A549 (cell line): Measurements from ENCODE around the gene COA8. TPM values are rescaled to one million over a fixed set of nuclear protein-coding genes. Genes with fewer than 3 reads are reported as not detected.

Source experiments
- ATAC-seq, 2 experiments: fragments of 200-7000 bp in 1 of 2; fragments of >200 bp in 1 of 2; cut with Nextera tagmentation in 1 of 2; cut with Tn5 transposase in 1 of 2; 3 replicates each; pipeline versions ENCODE4 v1.8.0 to v1.9.1; 2018 to 2020; ENCODE audit warnings: mild to moderate bottlenecking in 1 of 2, moderate library complexity in 1 of 2
- CTCF ChIA-PET: fragments of 300-600 bp; sonication (Branson Sonifier 250); formaldehyde crosslinking; extraction: SDS; loops from one replicate; lab custom pipeline; 2021; ENCODE audit warnings: antibody characterized with exemption, inconsistent platforms; lab: Yijun Ruan, JAX
- POLR2A ChIA-PET: fragments of 350-600 bp; formaldehyde crosslinking; extraction: SDS; loops from one replicate; lab custom pipeline; 2021; ENCODE audit warnings: antibody characterized with exemption, inconsistent platforms; lab: Yijun Ruan, JAX
- DNase-seq, 2 experiments: peaks; one replicate each; pipeline versions ENCODE4 v3.0.0 to v3.0.0-alpha.2; 2011 to 2016; ENCODE audit warnings: low read depth in 1 of 2, low spot score in 1 of 2
- FAIRE-seq: peaks from 2 replicates; lab custom pipeline; 2011; peaks lifted over from hg19 to GRCh38; lab: Jason Lieb, UNC
- H3K27ac ChIP-seq, 2 experiments: fragments of >200 bp; sonication (Bioruptor Twin); formaldehyde crosslinking; 3 replicates each; pipeline ENCODE4 v1.5.1; 2016 to 2017
- H3K4me1 ChIP-seq: fragments of >200 bp; sonication (Bioruptor Twin); formaldehyde crosslinking; 3 replicates; pipeline ENCODE4 v1.6.1; 2016
- H3K4me2 ChIP-seq: fragments of >200 bp; sonication (Bioruptor Twin); formaldehyde crosslinking; 3 replicates; pipeline ENCODE4 v1.6.1; 2016
- H3K4me3 ChIP-seq: fragments of >200 bp; sonication (Bioruptor Twin); formaldehyde crosslinking; 3 replicates; pipeline ENCODE4 v1.5.1; 2016
- H3K9me3 ChIP-seq: fragments of >200 bp; sonication (Bioruptor Twin); formaldehyde crosslinking; 3 replicates; pipeline ENCODE4 v1.6.1; 2016
- BCL3 ChIP-seq: fragments of >200 bp; sonication (Bioruptor Twin); formaldehyde crosslinking; IDR thresholded peaks from 3 replicates; pipeline ENCODE4 v1.6.1; 2016
- CBX2 ChIP-seq: fragments of 200-600 bp; sonication (generic); IDR thresholded peaks from 2 replicates; pipeline ENCODE4 v1.6.1; 2016; ENCODE audit warnings: low read depth, mild to moderate bottlenecking, borderline replicate concordance
- CBX8 ChIP-seq: fragments of 200-600 bp; sonication (generic); IDR thresholded peaks from 2 replicates; pipeline ENCODE4 v1.6.1; 2016
- CEBPB ChIP-seq, 2 experiments: fragments of >200 bp in 1 of 2; sonication (Bioruptor Twin) in 1 of 2; formaldehyde crosslinking in 1 of 2; IDR thresholded peaks; 2 replicates each; pipeline ENCODE4 v1.6.1; 2012 to 2016
- CHD4 ChIP-seq: fragments of 200-600 bp; sonication (generic); IDR thresholded peaks from 2 replicates; pipeline ENCODE4 v1.6.1; 2016; ENCODE audit warnings: antibody characterized with exemption, mild to moderate bottlenecking, borderline replicate concordance
- FOSB ChIP-seq: fragments of 250-450 bp; sonication (Bioruptor Pico); IDR thresholded peaks from 2 replicates; pipeline ENCODE4 v1.5.0; 2020; ENCODE audit warnings: mild to moderate bottlenecking, moderate library complexity
- FOSL2 ChIP-seq, 2 experiments: fragments of 450-650 bp in 1 of 2; fragments of >200 bp in 1 of 2; sonication (Bioruptor Twin) in 1 of 2; formaldehyde crosslinking; IDR thresholded peaks; 2 replicates each; pipeline versions ENCODE4 v1.5.0 to v1.6.1; 2016 to 2020; ENCODE audit warnings: mild to moderate bottlenecking in 1 of 2, moderate library complexity in 1 of 2
- GATA3 ChIP-seq: IDR thresholded peaks from 2 replicates; pipeline ENCODE4 v1.6.1; 2012; ENCODE audit warnings: borderline replicate concordance
- HDAC2 ChIP-seq: fragments of 200-600 bp; sonication (generic); IDR thresholded peaks from 2 replicates; pipeline ENCODE4 v1.6.1; 2016
- HEYL ChIP-seq: fragments of 250-450 bp; sonication (Bioruptor Pico); IDR thresholded peaks from 2 replicates; pipeline ENCODE4 v1.8.0; 2021; ENCODE audit warnings: mild to moderate bottlenecking, moderate library complexity
- HOXA7 ChIP-seq: fragments of 250-450 bp; sonication (Bioruptor Pico); IDR thresholded peaks from 2 replicates; pipeline ENCODE4 v1.5.0; 2020; ENCODE audit warnings: mild to moderate bottlenecking, moderate library complexity
- HOXB5 ChIP-seq: fragments of 250-450 bp; sonication (Bioruptor Pico); IDR thresholded peaks from 2 replicates; pipeline ENCODE4 v1.5.0; 2020; ENCODE audit warnings: mild to moderate bottlenecking, moderate library complexity
- MYC ChIP-seq: IDR thresholded peaks from 2 replicates; pipeline ENCODE4 v1.6.1; 2012; ENCODE audit warnings: mild to moderate bottlenecking, inconsistent platforms, low read length, improper control_type of control experiment, borderline replicate concordance
- PHF8 ChIP-seq: fragments of 200-600 bp; sonication (generic); IDR thresholded peaks from 2 replicates; pipeline ENCODE4 v1.6.1; 2016; ENCODE audit warnings: low read depth, mild to moderate bottlenecking, antibody characterized with exemption, moderate library complexity, borderline replicate concordance
- POLR2A ChIP-seq: IDR thresholded peaks from 2 replicates; pipeline ENCODE4 v1.6.1; 2012; ENCODE audit warnings: mild to moderate bottlenecking, low read length
- POLR2AphosphoS2 ChIP-seq: conservative IDR thresholded peaks from 2 replicates; pipeline ENCODE4 v1.6.1; 2012; ENCODE audit warnings: low read length, improper control_type of control experiment, inconsistent platforms
- RAD21 ChIP-seq, 2 experiments: fragments of >200 bp in 1 of 2; sonication (Bioruptor Twin) in 1 of 2; formaldehyde crosslinking in 1 of 2; IDR thresholded peaks in 1 of 2; conservative IDR thresholded peaks in 1 of 2; 2 replicates in 1 of 2; 3 replicates in 1 of 2; pipeline ENCODE4 v1.6.1; 2012 to 2018; ENCODE audit warnings: inconsistent platforms in 1 of 2
- RFX5 ChIP-seq: fragments of 450-650 bp; IDR thresholded peaks from 2 replicates; pipeline ENCODE4 v1.7.1; 2014; ENCODE audit warnings: antibody characterized with exemption, mild to moderate bottlenecking, moderate library complexity
- SMC3 ChIP-seq: fragments of >200 bp; sonication (Bioruptor Twin); formaldehyde crosslinking; IDR thresholded peaks from 3 replicates; pipeline ENCODE4 v1.6.1; 2018; ENCODE audit warnings: inconsistent platforms
- TFCP2L1 ChIP-seq: fragments of 250-450 bp; sonication (Bioruptor Pico); IDR thresholded peaks from 2 replicates; pipeline ENCODE4 v1.5.0; 2021; ENCODE audit warnings: mild to moderate bottlenecking
- ZC3H11A ChIP-seq: fragments of 450-650 bp; IDR thresholded peaks from 2 replicates; pipeline ENCODE4 v1.6.1; 2014; ENCODE audit warnings: antibody characterized with exemption, mild to moderate bottlenecking
- ZNF302 ChIP-seq: fragments of 250-450 bp; sonication (Bioruptor Pico); IDR thresholded peaks from 2 replicates; pipeline ENCODE4 v1.9.0; 2021; ENCODE audit warnings: inconsistent platforms, mild to moderate bottlenecking, moderate library complexity
- WGBS: methylation state at CpG from one replicate; pipeline ENCODE4 v1.1.6; 2017; ENCODE audit errors: missing lambda C conversion rate; 5-methylcytosine and 5-hydroxymethylcytosine counted together
- polyA plus RNA-seq, 4 experiments: library from polyadenylated mRNA; depleted of rRNA in 3 of 4; stranded (reverse); fragments of >200 nt; fragmentation: RNase III in 1 of 4; extraction: RNeasy Plus Mini Kit Qiagen cat#74134 plus additional on column Dnase treatment in 1 of 4; gene quantifications; 2 replicates in 3 of 4; 3 replicates in 1 of 4; pipeline ENCODE4 v1.2.3, GENCODE V29; 2011 to 2017
- TF ChIP-seq, protein P1 (sequence below): fragments of 250-450 bp; sonication (Bioruptor Pico); IDR thresholded peaks from 2 replicates; pipeline ENCODE4 v1.5.0; 2021; ENCODE audit warnings: mild to moderate bottlenecking, moderate library complexity, borderline replicate concordance
- TF ChIP-seq, protein P2 (sequence below): fragments of 200-600 bp; sonication (generic); IDR thresholded peaks from 2 replicates; pipeline ENCODE4 v1.6.1; 2016; ENCODE audit warnings: antibody characterized with exemption, mild to moderate bottlenecking, moderate library complexity
- TF ChIP-seq, protein P3 (sequence below): IDR thresholded peaks from 2 replicates; pipeline ENCODE4 v1.6.1; 2012; ENCODE audit warnings: low read depth, borderline replicate concordance

The COA8 gene
- polyA plus RNA-seq, 2 of the 4 experiments (the other 2 are of a cell fraction), result 29.8 to 34.9 TPM

GRCh38 chr14:103544388-103545218 lies 18.2 kb upstream of the COA8 start (continued):
- TF ChIP-seq HOXA7, result no peak

GRCh38 chr14:103545219-103545914 lies 17.4 kb upstream of the COA8 start:
- ATAC-seq (no peak), DNase-seq (no peak), FAIRE-seq (no peak)
- no peak overlapping the region for H3K27ac ChIP-seq
- ChIA-PET POLR2A (no interaction called here), CTCF (interaction anchor here (0.6 to 28.8 kb wide), 13 partner anchors 12 to 610 kb away, joined by 3 to 489 read pairs (median 10); partner anchors contain the start of genes BAG5, CKB, COA8 and TRMT61A)
- H3K4me2 ChIP-seq, result no peak overlapping the region
- no peaks in the 10 kb centered on the region for H3K9me3 ChIP-seq
- no peak overlapping the region for H3K4me3 ChIP-seq
- H3K4me1 ChIP-seq, result peaks cover 31% of the 10 kb centered on the region
- WGBS, result 87% methylated on average over 22 of the region's 29 CpGs
- no peak for TF ChIP-seq FOSB (CRISPR knock-in tag)
- no peak for TF ChIP-seq POLR2AphosphoS2
- no peak for TF ChIP-seq MYC
- no peak for TF ChIP-seq PHF8
- no peak for TF ChIP-seq SMC3
- no peak for TF ChIP-seq CBX8
- no peak for TF ChIP-seq ZC3H11A
- TF ChIP-seq HDAC2, result no peak
- TF ChIP-seq RFX5, result no peak
- no peak for TF ChIP-seq ZNF302 (CRISPR knock-in tag)
- no peak for TF ChIP-seq CHD4
- no peak for TF ChIP-seq RAD21 (conservative IDR thresholded peaks at IDR 0.05 in 1 of 2, IDR thresholded peaks at IDR 0.05 in 1 of 2)
- no peak for TF ChIP-seq HOXA7
- TF ChIP-seq BCL3, result no peak
- TF ChIP-seq TFCP2L1 (CRISPR knock-in tag), result no peak

- ATAC-seq (no peak), DNase-seq (no peak), FAIRE-seq (no peak)
- H3K27ac ChIP-seq, result no peak overlapping the region
- peaks cover 24% of the 10 kb centered on the region for H3K4me1 ChIP-seq
- H3K4me3 ChIP-seq, result no peak overlapping the region
- POLR2A ChIA-PET, result no interaction called here
- CTCF ChIA-PET, result interaction anchor here (0.6 to 28.8 kb wide), 13 partner anchors 12 to 851 kb away, joined by 3 to 489 read pairs (median 10); partner anchors contain the start of genes BAG5, CKB, COA8 and TRMT61A
- WGBS, result 67% methylated on average over 23 of the region's 27 CpGs
- H3K9me3 ChIP-seq, result no peaks in the 10 kb centered on the region
- H3K4me2 ChIP-seq, result no peak overlapping the region
- TF ChIP-seq POLR2A (no peak), HEYL (no peak), ZC3H11A (no peak), FOSL2 (IDR thresholded peaks at IDR 0.05) (no peak), FOSL2 (CRISPR knock-in tag; IDR thresholded peaks at IDR 0.05) (no peak), CBX2 (no peak), CEBPB (IDR thresholded peaks at IDR 0.05) (no peak), GATA3 (no peak), ZNF302 (CRISPR knock-in tag) (no peak), HOXA7 (no peak), HOXB5 (CRISPR knock-in tag) (no peak)
- TF ChIP-seq, protein P1, sequence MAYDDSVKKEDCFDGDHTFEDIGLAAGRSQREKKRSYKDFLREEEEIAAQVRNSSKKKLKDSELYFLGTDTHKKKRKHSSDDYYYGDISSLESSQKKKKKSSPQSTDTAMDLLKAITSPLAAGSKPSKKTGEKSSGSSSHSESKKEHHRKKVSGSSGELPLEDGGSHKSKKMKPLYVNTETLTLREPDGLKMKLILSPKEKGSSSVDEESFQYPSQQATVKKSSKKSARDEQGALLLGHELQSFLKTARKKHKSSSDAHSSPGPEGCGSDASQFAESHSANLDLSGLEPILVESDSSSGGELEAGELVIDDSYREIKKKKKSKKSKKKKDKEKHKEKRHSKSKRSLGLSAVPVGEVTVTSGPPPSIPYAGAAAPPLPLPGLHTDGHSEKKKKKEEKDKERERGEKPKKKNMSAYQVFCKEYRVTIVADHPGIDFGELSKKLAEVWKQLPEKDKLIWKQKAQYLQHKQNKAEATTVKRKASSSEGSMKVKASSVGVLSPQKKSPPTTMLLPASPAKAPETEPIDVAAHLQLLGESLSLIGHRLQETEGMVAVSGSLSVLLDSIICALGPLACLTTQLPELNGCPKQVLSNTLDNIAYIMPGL (CRISPR knock-in tag), result no peak
- TF ChIP-seq, protein P2, sequence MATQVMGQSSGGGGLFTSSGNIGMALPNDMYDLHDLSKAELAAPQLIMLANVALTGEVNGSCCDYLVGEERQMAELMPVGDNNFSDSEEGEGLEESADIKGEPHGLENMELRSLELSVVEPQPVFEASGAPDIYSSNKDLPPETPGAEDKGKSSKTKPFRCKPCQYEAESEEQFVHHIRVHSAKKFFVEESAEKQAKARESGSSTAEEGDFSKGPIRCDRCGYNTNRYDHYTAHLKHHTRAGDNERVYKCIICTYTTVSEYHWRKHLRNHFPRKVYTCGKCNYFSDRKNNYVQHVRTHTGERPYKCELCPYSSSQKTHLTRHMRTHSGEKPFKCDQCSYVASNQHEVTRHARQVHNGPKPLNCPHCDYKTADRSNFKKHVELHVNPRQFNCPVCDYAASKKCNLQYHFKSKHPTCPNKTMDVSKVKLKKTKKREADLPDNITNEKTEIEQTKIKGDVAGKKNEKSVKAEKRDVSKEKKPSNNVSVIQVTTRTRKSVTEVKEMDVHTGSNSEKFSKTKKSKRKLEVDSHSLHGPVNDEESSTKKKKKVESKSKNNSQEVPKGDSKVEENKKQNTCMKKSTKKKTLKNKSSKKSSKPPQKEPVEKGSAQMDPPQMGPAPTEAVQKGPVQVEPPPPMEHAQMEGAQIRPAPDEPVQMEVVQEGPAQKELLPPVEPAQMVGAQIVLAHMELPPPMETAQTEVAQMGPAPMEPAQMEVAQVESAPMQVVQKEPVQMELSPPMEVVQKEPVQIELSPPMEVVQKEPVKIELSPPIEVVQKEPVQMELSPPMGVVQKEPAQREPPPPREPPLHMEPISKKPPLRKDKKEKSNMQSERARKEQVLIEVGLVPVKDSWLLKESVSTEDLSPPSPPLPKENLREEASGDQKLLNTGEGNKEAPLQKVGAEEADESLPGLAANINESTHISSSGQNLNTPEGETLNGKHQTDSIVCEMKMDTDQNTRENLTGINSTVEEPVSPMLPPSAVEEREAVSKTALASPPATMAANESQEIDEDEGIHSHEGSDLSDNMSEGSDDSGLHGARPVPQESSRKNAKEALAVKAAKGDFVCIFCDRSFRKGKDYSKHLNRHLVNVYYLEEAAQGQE, result no peak
- TF ChIP-seq, protein P3, sequence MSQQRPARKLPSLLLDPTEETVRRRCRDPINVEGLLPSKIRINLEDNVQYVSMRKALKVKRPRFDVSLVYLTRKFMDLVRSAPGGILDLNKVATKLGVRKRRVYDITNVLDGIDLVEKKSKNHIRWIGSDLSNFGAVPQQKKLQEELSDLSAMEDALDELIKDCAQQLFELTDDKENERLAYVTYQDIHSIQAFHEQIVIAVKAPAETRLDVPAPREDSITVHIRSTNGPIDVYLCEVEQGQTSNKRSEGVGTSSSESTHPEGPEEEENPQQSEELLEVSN, result no peak
Measured at GRCh38 chr14:103545915-103546651, 16.7 kb upstream of the COA8 start.
